CD4-positive, alpha-beta T cell treated with Interleukin-1 beta for 1 hour (primary cell): ENCODE data around the gene OBSL1.

Source experiments
- DNase-seq, 2 donors: peaks; one replicate each; pipeline ENCODE4 v3.0.0-alpha.2; 2020 to 2022

The OBSL1 gene

DNA sequence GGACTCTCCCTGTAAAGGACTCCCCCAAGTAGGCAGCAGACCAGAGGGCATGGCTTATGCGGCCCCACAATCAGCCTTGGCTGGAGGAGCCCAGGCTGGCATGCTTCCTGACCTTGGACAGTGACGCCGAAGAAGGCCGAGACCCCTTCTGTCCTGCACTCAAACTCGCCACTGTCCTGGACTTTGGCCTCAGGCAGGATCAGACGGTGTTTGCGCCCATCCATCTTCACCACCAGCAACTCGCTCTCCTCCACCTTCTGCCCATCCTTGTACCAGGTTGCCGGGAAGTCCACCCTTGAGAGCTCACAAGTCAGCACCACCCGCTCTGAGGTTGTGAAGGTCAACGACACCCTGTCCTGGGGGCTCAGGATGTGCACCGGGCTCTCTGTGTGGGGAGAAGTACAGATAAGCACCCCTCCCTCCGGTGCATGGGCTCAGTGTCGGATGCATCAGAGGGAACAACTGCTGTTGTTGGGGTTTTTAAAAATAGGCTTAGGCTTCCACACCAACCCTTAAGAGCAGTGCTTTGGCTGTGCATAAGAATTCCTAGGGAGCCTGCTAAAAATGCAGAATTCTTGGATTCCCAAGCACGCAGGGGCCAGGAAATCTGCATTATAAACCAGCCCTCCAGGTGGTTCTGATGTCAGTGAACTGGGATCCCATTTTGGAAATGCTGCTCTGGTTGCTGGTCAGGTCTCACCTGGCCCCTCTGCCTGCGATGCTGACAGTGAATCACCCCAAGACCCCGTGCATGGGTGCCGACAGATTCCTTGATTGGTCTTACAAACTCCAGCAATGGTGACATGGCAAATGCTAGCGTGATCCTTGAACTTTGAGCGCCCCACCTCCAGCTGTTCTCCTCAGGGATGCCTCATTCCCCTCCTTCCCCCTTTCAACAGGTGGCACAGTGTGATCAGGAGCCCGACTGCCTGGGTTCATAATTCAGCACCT lies 5.9 kb downstream of the OBSL1 start:
- DNase-seq, result no peak

GRCh38 chr2:219563271-219563928 lies 7.9 kb downstream of the OBSL1 start:
- DNase-seq, result no peak

- DNase-seq, result no peak
Measured at GRCh38 chr2:219562049-219563020, 9.0 kb downstream of the OBSL1 start.

DNA sequence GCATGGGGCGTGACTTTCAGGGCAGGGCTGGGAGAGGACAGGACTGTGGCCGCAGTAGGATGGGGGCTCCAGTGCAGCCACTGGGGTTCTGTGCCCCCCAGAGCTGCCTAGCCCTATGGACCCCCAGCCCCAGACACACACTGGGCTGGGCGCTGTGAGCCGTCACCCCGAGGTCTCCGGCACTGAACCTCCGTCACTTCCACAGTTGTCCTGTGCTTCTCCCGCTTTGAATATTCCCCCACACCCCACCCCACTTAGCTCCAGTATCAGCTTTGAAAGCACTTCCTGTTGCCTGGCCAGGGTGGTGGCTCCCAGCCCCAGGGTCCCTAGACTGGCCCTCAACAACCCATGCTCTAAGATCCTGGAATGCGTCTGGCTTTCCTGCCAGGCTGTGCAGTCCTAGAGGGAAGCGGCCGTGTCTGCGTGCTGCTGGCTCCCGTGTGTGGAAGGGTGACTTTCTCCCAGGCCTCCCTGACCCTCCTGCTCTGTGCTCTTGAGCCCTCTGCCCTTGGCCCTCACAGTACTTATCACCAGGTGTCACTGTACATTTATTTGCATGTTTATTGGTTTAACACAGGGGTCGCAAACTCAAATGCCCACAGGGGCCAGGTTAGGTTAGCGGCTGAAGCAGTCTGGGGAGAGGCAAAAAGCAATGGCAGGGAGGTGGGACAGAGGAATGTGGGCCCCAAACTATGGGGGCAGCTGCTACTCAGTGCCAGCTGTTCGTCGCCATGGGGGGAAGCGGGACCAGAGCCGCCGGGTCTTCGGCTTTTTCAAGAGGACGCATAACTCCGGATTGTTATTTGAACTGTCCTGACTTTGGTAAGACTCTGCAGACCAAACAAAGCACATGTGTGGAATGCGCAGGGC lies 9.9 kb downstream of the OBSL1 start:
- no peak for DNase-seq

DNA sequence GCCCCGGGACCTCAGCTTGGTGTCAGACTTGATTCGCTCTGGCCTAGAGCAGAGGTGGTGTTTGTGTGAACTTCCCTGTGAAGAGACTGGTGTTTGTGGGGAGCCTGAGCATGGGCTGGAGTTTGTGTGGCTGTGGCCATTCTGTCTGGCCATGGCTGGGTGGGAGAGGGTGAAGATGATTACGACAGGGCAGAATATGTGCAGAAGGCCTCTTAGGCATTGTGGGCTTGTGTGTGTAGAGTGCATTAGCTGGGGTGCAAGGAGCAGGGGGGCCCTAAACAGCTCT lies 10.5 kb downstream of the OBSL1 start:
- DNase-seq, result no peak

- peak in 1 of 2 donors; percentile 26 for DNase-seq
Measured at GRCh38 chr2:219560037-219560892, 11.1 kb downstream of the OBSL1 start.

GRCh38 chr2:219559156-219559915 lies 12.0 kb downstream of the OBSL1 start:
- DNase-seq, result no peak

GRCh38 chr2:219557791-219558785 lies 13.3 kb downstream of the OBSL1 start:
- no peak for DNase-seq

DNA sequence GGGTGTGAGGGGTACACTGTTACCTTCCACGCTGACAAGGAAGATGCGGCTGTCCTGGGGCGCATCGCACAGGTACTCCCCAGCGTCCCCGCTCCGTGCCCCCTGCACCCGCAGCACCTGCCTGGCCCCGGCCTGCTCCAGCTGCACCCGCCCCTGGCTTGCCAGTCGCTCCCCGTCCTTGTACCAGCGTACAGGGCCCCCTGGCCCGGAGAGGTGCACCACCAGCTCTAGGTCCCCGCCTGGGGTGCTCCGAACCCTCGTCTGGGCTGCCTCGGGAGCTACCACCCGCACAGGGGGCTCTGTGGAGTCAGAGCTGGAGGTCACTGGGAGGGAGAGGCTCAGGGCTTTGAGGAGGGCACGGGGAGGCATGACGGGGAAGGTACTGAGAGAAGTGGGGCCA lies 14.0 kb downstream of the OBSL1 start:
- no peak for DNase-seq

- DNase-seq, result no peak
Measured at GRCh38 chr2:219556413-219556812, 14.9 kb downstream of the OBSL1 start.

- no peak for DNase-seq
Measured at GRCh38 chr2:219555956-219556355, 15.4 kb downstream of the OBSL1 start.

DNA sequence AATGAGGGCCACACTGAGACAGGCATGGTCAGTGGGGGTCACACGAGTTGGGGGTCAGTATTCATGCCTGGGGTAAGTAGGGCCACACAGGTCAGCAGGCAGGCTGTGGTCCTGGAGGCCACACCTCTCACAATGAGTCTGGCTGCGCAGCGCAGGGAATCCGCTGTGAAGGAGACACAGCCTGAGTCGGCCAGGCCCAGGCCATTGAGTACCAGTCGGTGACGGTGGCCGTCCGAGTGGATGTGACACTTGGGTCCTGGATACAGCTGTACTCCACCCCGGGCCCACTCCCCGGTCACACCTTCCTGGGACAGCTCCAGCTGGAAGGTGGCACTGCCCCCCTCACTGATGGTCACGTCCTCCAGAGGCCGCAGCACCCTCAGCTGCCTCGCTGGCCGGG lies 17.0 kb downstream of the OBSL1 start:
- no peak for DNase-seq

DNA sequence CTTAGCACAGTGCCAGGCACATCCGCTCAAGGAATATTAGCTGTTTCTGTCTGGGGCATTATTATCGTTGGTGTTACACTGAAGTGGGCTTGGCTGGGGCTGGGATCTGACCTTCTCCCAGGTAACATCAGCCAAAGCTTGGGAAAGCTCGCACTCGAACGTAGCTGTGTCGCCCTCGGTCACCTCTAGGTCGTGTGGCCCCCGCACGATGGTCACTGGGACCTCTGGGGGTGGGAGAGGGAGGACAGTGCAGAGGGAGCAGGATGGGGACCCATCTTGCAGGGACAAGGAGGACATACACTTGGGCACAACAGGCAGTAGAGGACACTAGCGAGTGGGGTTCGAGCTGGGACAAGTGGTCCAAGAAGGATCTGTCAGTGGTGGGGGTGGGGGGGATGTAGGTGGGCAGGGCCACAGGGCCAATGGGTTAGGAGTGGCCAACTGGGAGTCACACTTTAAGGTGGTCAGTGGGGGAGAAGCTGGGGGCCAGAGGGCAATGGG lies 17.8 kb downstream of the OBSL1 start:
- DNase-seq, result no peak

- DNase-seq, result no peak
Measured at GRCh38 chr2:219553168-219553417, 18.2 kb downstream of the OBSL1 start.

GRCh38 chr2:219552382-219553167 lies 18.8 kb downstream of the OBSL1 start:
- DNase-seq, result peak; percentile 80 to 81

- DNase-seq, result peak in 1 of 2 donors; percentile 25
Measured at GRCh38 chr2:219551441-219552381, 19.6 kb downstream of the OBSL1 start.

DNA sequence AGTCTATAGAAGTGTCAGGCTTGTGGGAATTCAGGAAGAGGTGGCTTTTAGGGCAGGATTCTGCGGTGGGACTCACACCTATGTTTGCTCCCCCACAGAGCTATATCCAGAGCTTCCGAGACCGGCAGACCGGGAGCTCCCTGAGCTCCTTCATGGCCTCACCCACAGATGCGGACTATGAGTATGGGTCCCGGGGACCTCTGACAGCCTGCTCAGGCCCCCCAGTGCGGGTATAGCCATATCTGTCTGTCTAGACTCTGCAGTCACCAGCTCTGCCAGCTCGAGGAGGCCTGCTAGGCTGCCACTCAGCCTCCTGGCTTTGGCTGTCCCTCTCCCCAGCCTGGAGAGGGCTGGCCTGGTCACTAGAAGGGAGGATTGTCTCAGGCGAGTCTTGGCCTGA lies 21.7 kb downstream of the OBSL1 start:
- DNase-seq, result no peak
